Stimulated activated CD4-positive, alpha-beta T cell treated with anti-CD3 and anti-CD28 coated beads, Interleukin-12 subunit alpha, Interleukin-12 subunit beta, amount 100 ng/mL, for 24 hours (primary cell): ENCODE results near the gene SLC34A1.
"Not testable (repeated sequence)": the region's sequence is repeated elsewhere in the genome, so short reads cannot be mapped to it uniquely, and the experiment has no call there.

ENCODE experiments used
- DNase-seq, 2 experiments: peaks; one replicate each; pipeline ENCODE4 v3.0.0-alpha.2; 2020; ENCODE audit warnings: low read depth in 2 of 2

Gene SLC34A1

DNA sequence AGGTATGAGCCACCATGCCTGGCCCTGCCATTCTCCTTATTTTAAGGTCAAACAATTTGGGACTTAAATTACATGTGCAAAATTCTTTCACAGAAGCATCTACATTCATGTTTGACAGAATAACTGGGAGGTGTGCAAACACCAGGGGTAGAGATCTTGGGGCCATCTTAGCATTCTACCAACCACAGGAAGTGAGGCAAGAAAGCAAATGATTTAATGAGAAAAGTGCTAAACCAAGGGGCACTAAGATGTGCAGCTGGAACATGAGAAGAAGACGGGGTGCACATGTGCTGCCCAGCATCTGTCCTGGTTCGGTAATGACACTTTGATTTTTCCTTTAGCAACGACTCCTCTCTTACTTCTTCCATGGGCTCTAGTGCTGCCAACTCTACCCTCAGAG, 26.3 kb downstream of the SLC34A1 start:
- DNase-seq = no peak

DNA sequence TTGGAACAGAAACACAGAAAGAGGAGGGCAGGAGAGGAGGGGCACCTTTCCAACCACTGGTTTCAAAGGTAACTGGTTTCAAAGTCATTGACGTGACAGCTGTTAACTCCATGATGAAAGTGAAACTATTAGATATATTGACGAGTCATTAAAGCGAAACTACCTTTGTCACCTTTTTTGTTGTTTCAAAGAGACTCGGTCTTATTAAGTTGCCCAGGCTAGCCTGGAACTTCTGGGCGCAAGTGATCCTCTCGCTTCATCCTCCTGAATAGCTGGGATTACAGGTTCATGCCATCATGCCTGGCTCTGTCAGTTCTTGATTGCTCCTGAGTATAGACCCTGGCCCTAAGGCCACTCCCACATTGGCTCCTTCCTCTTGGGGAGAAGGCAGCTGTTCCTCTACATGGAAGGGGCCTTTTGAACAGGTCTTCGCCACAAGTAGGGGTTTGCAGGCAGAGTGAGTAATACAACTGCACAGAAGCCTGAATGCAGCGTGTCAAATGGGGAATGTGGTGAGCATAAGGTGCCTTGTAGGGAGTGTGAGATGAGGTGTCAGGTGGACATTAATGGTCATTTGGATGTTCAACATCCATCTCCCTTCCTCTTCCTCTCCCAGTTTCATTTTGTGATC, 28.5 kb downstream of the SLC34A1 start:
- DNase-seq = no peak

DNA sequence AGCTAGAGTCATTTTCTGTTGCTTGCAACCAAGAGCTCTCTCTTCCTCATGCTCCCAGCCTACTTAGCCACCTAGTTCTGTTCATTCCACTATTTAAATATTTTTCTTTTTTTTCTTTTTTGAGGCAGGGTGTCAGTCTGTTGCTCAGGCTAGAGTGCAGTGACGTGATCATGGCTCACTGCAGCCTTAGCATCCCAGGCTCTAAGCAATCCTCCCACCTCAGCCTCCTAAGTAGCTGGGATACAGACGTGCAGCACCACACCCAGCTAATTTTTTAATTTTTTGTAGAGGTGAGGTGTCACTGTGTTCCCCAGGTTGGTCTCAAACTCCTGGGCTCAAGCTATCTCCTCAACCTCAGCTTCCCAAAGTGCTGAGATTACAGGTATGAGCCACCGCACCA, 30.2 kb downstream of the SLC34A1 start:
- DNase-seq = no peak

DNA sequence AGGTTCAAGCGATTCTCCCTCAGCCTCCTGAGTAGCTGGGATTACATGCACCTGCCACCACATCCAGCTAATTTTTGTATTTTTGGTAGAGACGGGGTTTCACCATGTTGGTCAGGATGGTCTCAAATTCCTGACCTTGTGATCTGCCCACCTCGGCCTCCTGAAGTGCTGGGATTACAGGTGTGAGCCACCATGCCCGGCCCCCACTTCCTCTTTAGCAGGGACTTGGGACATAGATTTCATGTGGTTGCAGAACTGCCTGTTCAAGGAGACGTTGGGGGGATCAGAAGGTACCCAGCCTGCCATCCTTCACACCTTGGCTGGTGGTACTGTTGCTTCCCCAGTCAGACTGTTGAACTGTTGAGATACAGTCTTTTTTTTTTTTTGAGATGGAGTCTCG, 32.8 kb downstream of the SLC34A1 start:
- DNase-seq = not testable (repeated sequence)

DNA sequence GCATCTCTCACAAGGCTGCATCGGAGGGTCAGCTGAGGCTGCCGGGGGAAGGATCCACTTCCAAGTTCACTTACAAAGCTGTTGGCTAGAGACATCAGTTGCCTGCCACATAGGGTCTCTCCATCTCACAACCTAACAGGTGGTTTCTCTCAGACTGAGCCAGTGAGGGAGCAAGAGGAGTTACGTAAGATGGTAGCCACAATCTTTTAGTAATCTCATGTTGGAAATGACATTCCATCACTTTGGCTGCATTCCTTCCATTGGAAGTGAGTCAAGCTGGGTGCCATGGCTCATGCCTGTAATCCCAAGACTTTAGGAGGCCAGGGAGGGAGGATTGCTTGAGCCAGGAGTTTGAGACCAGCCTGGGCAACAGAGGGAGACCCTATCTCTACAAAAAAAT, 34.8 kb downstream of the SLC34A1 start:
- DNase-seq = no peak

DNA sequence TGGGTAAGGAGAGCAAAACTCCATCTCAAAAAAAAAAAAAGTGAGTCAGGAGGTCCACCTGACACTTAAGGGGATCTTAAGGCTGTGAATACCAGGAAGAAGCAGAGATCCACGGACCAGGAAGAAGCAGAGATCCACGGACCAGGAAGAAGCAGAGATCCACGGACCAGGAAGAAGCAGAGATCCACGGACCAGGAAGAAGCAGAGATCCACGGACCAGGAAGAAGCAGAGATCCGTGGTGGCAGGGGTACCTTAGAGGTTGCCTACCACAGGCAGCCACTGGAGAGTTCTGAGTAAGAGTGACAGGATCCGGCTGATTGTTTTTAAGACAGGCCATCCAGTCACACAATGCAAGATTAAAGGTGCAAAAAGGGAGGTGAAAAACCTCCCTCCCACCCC, 36.2 kb downstream of the SLC34A1 start:
- not testable (repeated sequence) for DNase-seq

DNA sequence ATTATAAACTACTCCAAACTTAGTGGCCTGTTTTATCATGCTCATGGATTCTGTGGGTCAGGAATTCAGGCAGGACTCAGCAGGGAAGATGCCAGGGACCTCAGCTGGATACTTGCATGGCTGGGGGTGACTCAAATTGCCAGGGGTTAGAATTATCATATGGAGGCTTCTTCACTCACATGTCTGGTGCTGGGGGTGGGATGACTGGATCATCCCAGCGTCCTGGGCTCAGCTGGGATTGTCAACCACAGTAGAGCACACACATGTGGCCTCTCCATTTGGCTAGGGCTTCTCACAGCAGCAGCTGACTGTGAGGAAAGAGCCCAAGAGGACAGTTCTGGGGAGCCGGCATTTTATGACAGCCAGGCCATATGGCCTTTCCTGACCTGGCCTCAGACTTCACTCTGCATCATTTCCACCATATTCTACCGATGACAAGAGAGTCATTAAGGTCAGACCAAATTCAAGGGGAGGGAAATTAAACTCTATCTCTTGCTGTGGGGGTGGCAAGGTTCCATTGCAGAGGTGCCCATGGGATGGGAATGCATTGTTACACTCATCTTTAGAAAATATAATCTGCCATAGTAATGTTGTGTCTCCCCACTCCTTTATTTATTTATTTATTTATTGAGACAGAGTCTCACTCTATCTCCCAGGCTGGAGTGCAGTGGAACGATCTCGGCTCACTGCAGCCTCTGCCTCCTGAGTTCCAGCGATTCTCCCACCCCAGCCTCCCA, 37.0 kb downstream of the SLC34A1 start:
- DNase-seq = no peak

DNA sequence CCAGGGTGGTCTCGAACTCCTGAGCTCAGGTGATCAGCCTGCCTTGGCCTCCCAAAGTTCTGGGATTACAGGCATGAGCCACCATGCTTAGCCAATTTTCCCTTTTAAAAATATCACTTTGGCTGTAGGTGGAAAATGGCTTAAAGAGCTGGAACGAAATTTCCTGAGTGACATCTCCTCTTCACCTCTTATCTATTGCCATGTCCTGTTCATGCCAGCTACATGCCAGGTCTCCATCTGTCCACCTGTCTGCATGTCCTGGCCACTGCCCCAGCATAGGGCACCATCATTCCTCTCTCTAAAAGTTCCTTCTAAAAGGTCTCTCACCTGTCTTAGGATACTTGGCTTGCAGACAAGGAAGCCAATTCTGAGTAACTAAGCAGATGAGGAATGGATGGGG, 39.4 kb downstream of the SLC34A1 start:
- DNase-seq = no peak

DNA sequence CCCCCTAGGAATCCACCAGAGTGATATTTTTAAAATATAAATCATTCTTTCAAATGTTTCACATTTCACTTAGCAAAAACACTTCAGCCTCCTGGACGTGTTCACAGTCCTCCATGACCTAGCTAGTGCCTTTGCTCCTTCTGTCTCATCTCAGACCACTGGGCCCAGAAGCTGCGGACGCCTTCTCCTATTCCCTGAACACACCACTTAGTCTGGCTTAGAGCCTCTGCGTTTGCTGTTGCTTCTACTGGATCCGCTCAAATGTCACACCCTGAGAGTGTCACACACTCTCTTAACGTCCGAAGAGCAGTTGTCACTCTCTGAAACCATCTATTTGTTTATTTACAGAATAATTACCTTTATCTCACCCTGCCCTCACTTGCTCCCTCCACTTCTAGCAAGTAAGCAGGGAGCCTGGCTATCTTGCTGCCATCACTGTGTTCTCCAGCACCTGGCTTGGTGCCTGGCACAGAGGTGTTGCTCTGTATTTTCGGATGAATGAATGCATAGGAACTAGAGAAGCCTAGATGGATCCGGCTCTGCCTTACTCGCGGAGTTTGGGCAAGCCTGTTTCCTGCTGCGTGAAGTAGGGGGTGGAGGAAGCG, 41.1 kb downstream of the SLC34A1 start:
- no peak for DNase-seq

DNA sequence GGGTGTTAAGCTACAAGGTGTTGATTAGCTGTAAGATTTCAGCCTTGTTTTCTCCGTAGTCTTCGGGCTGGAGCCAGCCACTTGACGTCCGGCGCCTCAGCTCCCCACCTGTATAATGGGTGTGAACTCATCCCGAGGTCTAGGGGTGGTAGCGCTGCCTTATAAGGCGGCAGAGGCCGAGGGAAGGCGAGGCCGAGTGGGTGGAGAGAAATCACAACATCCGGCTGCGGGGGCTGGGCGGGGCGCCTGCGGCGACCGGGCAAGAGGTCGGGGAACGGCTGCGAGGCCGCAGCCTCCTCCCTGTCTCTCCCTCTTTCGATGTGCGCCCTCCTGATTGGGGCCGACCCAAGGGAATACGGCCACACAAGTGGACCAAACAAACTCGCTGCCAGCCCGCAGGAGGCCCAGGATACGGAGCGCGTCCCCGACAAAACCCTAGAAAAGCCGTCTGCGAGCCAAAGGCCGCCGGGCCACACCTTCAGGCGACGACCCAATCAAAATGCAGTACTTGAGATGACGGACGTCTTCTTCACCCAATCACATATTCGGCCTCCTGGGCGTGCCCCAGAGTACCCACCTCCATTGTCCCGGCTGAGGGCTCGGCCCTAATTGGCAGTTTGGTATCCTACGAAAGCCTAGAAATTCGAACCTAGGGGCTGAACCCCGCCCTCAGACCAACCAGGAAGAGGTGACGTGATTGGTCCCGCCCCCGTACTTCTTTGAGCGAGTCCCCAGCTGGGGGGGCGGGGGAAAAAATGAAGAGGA, 41.7 kb downstream of the SLC34A1 start:
- DNase-seq = peak; percentile 99 to 100

DNA sequence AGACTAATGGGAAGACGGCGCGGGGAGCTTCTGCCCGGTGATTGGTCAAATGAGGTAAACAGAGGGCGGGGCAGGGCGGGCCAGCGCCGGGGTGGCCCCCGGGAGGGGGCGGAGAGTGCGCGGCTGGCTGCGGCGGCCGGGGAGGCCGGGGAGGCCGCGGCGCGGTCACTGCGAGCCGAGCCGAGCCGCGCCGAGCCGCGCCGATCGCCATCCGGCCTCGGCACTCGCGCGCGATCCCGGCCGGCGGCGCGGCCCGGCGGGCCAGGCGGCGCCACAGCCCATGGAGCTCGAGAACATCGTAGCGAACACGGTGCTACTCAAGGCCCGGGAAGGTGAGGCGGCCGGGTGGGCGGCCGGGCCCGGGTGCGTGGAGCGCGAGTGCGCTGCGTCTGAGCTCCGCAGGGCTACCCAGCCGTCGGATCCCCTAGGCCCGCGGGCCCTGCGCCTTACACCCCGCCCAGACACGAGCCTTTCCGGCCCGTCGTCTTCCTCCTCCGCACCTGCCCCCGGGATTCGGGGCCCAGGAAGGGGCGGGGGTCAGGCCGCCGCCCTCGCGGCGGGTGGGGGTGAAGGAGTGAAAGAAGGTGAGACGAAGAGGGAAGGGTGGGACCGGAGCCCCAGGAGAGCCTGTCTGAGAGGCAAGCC, 42.5 kb downstream of the SLC34A1 start, which contains the start of gene GRK6:
GRK6 (plus strand) TSS at position 111 of the 645 bp plus-strand sequence; CDS start at position 281, 170 bp downstream.
- DNase-seq = peak in 1 of 2 experiments; percentile 58

DNA sequence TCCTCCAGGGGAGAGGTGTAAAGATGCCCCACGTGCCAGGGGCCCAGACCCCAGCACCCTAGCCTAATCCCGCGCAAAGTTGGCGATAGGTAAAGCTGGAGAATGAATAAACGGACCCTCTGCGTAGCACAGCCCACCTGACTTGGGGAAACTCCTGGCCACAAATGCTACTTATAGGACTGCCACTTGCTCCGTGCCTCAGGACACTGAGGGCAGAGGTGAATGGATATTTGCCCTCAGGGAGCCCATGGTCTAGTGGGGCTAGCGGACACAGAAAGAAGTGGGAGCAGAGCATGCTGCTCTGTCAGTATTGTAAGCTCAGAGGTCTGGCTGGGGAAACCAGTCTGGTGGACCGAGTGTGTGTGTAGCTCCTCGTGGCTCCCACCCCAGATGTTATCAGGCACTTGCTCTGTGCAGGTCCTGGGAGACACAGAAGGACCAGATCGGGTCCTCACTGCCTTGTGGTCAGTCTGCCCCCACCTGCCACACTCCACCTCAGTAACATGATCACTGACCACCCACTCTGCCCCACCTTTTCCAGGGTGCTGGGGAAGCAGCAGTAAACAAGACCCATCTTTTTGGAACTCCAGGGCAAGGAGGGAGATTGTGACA, 43.1 kb downstream of the SLC34A1 start:
- no peak for DNase-seq

DNA sequence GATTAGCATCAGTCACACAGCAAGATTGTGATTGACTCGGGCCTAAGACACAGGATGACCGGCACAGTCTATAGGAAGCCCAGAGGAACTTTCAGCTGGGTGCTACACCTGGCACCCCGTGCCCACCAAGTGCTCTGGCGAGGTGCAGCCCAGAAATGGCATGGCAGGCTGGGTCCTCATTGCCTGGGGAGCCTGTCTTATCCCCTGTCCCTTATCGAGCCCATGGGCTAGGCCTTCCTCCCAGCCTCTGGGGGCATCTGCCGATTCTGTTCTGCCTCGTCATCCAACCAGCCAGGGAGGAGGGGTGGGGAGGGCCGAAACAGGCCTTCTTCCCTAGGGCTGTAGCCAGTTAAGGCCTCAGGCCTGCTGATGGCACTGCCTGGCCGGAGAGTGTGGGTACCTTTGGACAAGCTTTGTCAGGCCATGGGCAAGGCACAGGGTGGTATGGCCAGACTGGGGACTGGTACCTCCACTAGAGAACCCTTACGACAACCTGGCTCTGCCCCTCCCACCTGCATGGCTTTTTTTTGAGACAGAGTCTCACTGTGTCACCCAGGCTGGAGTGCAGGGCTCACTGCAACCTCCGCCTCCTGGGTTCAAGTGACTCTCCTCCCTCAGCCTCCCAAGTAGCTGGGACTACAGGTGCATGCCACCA, 43.8 kb downstream of the SLC34A1 start:
- DNase-seq = no peak

DNA sequence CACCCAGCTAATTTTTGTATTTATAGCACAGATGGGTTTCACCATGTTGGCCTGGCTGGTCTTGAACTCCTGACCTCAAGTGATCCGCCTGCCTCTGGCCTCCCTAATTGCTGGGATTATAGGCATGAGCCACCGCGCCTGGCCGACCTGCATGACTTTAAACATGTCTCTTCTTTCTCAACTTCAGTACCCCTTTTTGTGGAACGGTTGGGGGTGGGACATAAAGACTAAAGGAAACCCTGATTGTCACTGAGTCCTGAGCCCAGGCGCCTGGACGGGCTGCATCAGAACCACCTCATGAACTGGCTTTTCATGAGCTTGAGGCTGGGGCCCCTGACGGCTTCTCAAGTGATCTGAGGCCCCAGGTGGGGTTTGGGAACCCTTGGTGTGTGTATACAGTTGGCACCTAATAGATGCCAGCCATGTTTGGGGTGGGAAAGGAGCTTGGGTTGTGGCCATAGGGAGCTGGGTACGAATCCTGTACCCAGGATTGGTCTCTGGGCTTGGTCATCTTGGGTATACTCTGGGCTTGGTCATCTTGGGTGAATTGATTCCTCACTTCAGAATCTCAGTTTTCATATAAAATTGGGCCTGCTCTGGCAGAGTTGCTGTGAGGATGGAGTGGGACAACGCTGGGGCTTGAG, 44.5 kb downstream of the SLC34A1 start:
- no peak for DNase-seq

DNA sequence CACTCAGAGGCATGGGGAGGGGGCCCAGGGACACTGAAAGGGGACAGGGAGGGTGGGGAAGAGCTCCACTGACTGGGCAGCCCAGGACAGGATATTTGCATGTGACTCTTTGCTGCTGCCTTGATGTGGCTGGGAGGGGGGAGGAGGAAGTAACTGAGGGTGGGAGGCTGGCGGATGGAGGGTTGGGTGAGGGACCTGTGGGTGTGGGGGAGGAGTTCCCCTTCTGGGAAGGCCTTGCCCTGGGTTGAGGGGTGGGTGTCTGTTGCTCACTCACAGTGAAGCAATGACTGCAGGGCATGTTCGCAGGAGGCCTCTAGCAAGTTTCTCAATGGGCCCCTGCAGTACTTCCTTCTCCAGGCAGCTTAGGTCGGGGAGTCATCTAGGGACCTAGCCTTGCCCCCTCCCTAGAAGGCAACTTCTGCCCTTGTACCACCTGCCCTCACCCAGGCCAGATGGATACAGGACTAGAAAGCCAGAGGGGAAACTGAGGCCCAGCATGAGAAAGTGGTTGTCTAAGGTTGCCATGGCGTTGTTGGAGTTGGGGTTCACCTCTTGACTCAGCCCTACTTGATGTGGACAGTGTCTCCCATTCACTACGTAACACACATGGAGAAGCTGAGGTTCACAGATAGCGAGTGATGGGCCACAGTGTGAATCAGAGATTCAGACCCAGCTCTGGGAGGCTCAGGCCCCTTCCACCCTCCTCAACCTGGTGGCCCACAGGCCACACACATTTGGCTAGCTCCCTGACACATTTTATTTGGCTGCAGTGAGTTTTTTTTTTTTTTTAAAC, 45.2 kb downstream of the SLC34A1 start:
- DNase-seq = peak; percentile 75 to 87

DNA sequence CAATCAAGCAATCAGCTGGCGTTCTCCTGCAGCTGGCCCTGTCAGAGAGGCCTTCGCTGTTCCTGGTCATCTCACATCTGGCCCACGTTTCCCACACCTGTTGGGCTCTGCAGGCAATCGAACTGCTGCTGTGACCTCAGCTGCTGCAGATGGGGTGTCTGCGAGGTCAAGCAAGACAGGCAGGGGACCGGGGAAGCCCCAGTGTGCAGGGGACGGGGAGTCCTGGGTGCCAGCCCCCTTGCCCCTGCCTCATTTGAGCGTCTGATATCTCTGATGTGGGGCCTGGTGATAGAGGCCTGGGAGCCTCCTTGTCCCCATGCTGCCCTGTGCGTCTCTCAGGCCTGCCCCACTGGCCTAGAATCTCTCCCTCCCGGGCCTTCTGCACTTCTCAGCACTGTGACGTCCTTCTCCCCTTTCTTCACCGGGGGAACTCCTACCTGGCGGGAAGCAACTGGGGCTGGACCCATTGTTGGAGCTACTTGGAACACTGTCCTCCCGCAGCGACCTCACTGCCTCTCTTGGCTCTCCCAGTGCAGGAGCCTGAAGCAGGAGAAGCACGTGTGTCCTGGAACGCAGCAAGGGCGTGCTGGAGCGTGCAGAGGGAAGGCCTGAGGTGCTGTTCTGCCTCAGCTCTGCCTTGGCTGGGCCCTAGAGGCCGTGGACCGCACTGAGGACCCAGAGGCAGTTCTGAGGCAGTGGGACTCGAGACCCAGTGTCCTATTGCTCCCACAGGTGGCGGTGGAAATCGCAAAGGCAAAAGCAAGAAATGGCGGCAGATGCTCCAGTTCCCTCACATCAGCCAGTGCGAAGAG, 46.1 kb downstream of the SLC34A1 start:
- DNase-seq = no peak

DNA sequence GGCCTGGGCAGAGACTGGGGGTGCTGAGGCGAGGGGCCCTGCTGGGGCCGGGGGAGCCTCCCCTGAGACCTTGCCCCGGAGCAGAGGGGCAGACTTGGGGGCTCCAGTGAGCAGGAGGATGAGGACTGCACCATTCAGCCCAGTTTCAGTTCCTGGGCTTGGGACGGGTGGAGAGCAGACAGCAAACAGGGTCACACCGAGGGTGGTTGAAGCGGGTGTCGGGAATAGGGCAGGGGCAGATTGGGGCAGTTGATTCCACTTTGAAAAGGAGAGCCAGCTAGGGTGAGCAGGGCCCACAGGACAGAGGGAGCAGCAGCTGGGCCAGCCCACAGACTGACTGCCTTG, 46.7 kb downstream of the SLC34A1 start:
- DNase-seq = no peak

DNA sequence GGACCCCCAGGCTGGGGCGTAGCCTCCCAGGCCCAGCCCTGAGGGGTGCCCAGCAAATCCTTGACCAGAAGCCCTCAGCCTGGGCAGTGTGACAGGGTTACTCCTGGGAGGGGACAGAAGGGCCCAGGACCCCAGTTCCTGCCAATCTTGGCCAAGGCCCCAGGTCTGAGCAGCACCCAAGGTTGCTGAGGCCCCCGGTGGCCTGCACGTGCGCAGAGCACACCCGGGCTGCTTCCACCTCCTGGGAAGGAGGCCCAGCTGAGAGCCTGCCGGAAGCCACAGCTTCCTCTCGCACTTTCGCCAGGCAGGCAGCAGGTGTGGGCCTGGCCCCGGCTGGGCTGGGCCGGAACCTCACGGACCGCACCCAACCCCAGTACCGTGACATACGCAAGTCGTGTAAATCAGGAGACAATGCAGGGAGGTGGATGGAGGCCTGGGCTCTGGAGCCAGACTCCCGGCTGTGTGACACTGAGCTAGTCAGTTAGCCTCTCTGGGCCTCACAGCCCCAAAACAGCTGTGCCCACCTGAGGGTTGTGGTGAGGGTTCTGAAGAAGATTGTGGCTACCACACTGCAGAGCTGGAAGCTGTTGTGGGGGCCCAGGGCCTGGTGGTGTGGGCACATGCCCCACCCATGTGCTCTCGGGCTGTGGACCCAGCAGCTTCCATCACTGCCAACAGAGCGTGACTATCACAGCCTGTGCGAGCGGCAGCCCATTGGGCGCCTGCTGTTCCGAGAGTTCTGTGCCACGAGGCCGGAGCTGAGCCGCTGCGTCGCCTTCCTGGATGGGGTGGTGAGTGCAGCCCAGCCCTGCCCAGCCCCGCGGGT, 47.3 kb downstream of the SLC34A1 start:
- peak in 1 of 2 experiments; percentile 65 for DNase-seq
